Spleen (tissue), 7 donors: ENCODE results near the gene PIF1.

Experiments
- CTCF ChIP-seq, 11 experiments: fragments of 200-600 bp in 7 of 11; fragments of 450-650 bp in 4 of 11; sonication (generic) in 4 of 11; IDR thresholded peaks in 8 of 11; conservative IDR thresholded peaks in 3 of 11; 1 replicate in 7 of 11; 2 replicates in 4 of 11; pipeline versions ENCODE4 v1.4.0 to v1.8.0; 2016 to 2021; ENCODE audit warnings: antibody characterized with exemption in 11 of 11, inconsistent platforms in 4 of 11, mild to moderate bottlenecking in 1 of 11
- POLR2A ChIP-seq, 3 donors: fragments of 450-650 bp; IDR thresholded peaks; one replicate each; pipeline ENCODE4 v1.5.1; 2017; ENCODE audit warnings: antibody characterized with exemption in 3 of 3, mild to moderate bottlenecking in 1 of 3
- donor health status: DM: no; HTN: no; CAD: no; lungs with moderate emphysema.
- donor health status: DM: no; HTN: no; CAD: no.
- donor health status: DM: no; HTN: no; CAD: no.

- TF ChIP-seq CTCF (IDR thresholded peaks at IDR 0.05 in 8 of 11, conservative IDR thresholded peaks at IDR 0.05 in 3 of 11) (peak in 10 of 11 experiments; percentile 22 to 71 (median 42)), POLR2A (IDR thresholded peaks at IDR 0.05) (peak; percentile 70 to 94 (median 90))
Observed at GRCh38 chr15:64841344-64842095, 16.1 kb upstream of the PIF1 start, which contains the start of gene PLEKHO2.
